ENCODE data around the gene AFF4. TPM values are rescaled to one million over a fixed set of nuclear protein-coding genes. Genes with fewer than 3 reads are reported as not detected.
"Not testable (repeated sequence)": the region's sequence is repeated elsewhere in the genome, so short reads cannot be mapped to it uniquely, and the experiment has no call there.

AFF4 gene
- total RNA-seq, 1 donor from 2014 or later, result 128 TPM

DNA sequence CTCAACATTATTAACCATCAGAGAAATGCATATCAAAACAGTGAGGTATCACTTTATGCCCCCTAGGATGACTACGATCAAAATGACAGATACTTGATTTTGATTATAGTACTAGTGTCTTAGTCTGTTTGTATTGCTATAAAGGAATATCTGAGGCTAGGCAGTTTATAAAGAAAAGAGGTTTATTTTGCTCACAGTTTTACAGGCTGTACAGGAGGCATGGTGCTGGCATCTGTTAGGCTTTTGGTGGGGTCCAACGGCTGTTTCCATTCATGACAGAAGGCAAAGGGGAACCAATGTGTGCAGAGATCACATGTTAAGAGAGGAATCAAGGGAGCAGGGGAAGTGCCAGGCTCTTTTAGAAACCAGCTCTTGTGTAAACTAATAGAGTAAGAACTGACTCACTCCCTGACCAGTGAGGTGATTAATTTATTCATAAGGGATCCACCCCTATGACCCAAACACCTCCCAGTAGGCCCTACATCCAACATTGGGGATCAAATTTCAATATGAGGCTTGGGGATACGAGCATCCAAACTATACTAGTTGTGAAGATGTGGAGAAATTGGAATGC, 16.0 kb upstream of the AFF4 start:
- Mint-ChIP-seq H3K9me3 (ENCODE audit: low read depth) (peaks cover 12% of the 10 kb centered on the region), H3K36me3 (ENCODE audit: low read depth) (peaks cover 4% of the 10 kb centered on the region), H3K4me3 (ENCODE audit: unreplicated experiment) (no peak overlapping the region), H3K4me1 (ENCODE audit: low read depth) (no peaks in the 10 kb centered on the region), H3K27me3 (ENCODE audit: low read depth) (no peaks in the 10 kb centered on the region), H3K27ac (ENCODE audit: unreplicated experiment) (no peak overlapping the region)
- no peak for DNase-seq (ENCODE audit: low spot score)
- TF ChIP-seq, protein P1, sequence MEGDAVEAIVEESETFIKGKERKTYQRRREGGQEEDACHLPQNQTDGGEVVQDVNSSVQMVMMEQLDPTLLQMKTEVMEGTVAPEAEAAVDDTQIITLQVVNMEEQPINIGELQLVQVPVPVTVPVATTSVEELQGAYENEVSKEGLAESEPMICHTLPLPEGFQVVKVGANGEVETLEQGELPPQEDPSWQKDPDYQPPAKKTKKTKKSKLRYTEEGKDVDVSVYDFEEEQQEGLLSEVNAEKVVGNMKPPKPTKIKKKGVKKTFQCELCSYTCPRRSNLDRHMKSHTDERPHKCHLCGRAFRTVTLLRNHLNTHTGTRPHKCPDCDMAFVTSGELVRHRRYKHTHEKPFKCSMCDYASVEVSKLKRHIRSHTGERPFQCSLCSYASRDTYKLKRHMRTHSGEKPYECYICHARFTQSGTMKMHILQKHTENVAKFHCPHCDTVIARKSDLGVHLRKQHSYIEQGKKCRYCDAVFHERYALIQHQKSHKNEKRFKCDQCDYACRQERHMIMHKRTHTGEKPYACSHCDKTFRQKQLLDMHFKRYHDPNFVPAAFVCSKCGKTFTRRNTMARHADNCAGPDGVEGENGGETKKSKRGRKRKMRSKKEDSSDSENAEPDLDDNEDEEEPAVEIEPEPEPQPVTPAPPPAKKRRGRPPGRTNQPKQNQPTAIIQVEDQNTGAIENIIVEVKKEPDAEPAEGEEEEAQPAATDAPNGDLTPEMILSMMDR (IDR thresholded peaks at IDR 0.05), result no peak

DNA sequence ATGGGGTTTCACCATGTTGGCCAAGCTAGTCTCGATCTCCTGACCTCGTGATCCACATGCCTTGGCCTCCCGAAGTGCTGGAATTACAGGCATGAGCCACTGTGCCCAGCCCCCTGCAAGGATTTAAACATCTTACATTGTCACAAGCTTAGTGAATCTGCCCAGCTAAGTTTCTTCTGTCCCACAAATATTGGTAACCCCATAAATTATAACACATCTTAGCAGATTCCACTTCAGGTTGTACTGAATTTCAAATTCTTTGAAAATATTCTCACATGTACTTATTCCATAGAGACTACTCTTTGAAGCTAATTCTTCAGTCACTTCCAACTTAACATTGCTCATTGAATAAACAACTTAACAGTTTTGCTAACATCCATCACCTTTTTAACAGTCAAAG, 13.4 kb upstream of the AFF4 start:
- no peak overlapping the region for H3K4me3 Mint-ChIP-seq (ENCODE audit: unreplicated experiment)
- peaks cover 4% of the 10 kb centered on the region for H3K36me3 Mint-ChIP-seq (ENCODE audit: low read depth)
- TF ChIP-seq, protein P1 (IDR thresholded peaks at IDR 0.05), result no peak
- no peak overlapping the region for H3K27ac Mint-ChIP-seq (ENCODE audit: unreplicated experiment)
- H3K4me1 Mint-ChIP-seq (ENCODE audit: low read depth), result no peaks in the 10 kb centered on the region
- DNase-seq (ENCODE audit: low spot score), result no peak
- peaks cover 12% of the 10 kb centered on the region for H3K9me3 Mint-ChIP-seq (ENCODE audit: low read depth)
- H3K27me3 Mint-ChIP-seq (ENCODE audit: low read depth), result no peaks in the 10 kb centered on the region

DNA sequence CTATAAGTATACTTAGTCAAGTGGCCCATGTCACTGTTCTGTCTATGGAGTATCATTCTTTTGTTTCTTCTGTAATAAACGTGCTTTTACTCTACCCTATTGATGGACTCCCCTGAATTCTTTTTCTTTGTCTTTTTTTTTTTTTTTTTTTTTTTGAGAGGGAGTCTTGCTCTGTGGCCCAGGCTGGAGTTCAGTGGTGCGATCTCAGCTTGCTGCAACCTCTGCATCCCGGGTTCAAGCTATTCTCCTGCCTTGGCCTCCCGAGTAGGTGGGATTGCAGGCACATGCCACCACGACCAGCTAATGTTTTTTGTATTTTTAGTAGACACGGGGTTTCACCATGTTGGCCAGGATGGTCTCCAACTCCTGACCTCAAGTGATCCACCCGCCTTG, 9.0 kb upstream of the AFF4 start:
- DNase-seq (ENCODE audit: low spot score); H3K27ac Mint-ChIP-seq (ENCODE audit: unreplicated experiment): not testable (repeated sequence)

DNA sequence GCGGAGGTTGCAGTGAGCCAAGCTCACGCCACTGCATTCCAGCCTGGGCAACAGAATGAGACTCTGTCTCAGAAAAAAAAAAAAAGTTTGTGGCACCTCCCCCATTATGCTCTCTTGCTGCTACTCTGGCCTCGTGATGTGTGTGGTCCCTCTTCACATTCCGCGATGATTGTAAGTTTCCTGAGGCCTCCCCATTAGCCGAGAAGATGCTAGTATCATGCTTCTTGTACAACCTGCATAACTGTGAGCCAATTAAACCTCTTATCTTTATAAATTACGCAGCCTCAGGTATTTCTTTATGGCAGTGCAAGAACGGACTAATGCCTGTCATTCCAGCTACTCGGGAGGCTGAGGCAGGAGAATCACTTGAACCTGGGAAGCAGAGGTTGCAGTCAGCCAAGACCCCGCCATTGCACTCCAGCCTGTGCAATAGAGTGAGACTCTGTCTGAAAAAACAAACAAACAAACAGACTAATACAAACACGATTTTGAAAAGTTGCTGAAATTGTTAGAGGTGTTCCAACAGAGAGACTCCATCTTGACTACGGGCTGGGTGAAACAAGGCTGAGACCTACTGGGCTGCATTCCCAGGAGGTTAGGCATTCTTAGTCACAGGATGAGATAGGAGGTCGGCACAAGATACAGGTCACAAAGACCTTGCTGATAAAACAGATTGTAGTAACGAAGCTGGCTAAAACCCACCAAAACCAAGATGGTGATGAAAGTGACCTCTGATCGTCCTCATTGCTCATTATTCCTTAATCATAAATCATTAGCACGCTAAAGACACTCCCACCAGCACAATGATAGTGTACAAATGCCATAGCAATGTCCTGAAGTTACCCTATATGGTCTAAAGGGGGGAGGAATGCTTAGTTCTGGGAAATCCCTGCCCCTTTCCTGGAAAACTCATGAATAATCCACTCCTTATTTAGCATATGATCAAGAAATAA, 8.3 kb upstream of the AFF4 start:
- H3K9me3 Mint-ChIP-seq (ENCODE audit: low read depth), result peaks cover 2% of the 10 kb centered on the region
- H3K27me3 Mint-ChIP-seq (ENCODE audit: low read depth), result no peaks in the 10 kb centered on the region
- DNase-seq (ENCODE audit: low spot score), result no peak
- H3K4me3 Mint-ChIP-seq (ENCODE audit: unreplicated experiment), result no peak overlapping the region
- H3K36me3 Mint-ChIP-seq (ENCODE audit: low read depth), result peaks cover under 1% of the 10 kb centered on the region
- TF ChIP-seq, protein P1 (IDR thresholded peaks at IDR 0.05), result no peak
- H3K27ac Mint-ChIP-seq (ENCODE audit: unreplicated experiment), result no peak overlapping the region
- no peaks in the 10 kb centered on the region for H3K4me1 Mint-ChIP-seq (ENCODE audit: low read depth)

More for the DNA sequence above, 9.0 kb upstream of the AFF4 start:
- H3K9me3 Mint-ChIP-seq (ENCODE audit: low read depth); H3K27me3 Mint-ChIP-seq (ENCODE audit: low read depth); H3K36me3 Mint-ChIP-seq (ENCODE audit: low read depth); H3K4me3 Mint-ChIP-seq (ENCODE audit: unreplicated experiment); H3K4me1 Mint-ChIP-seq (ENCODE audit: low read depth): not testable (repeated sequence)

DNA sequence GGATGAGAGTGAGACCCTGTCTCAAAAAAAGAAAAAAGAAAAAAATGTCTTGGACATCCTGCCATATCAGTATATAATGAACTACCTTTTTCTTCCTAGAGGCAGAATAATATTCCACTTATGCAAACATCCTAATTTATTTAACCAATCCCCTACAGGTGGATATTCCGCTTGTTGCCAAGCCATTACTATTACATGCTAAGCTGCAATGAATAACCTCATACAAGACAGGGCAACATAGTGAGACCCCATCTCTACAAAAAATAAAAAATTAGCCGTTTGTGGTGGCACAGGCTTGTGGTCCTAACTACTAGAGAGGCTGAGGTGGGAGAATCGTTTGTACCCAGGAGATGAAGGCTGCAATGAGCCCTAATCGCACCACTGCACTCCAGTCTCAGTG, 1.7 kb upstream of the AFF4 start:
- H3K4me3 Mint-ChIP-seq (ENCODE audit: unreplicated experiment), result no peak overlapping the region
- peaks cover 2% of the 10 kb centered on the region for H3K36me3 Mint-ChIP-seq (ENCODE audit: low read depth)
- H3K9me3 Mint-ChIP-seq (ENCODE audit: low read depth), result no peaks in the 10 kb centered on the region
- TF ChIP-seq, protein P1 (IDR thresholded peaks at IDR 0.05), result no peak
- H3K27ac Mint-ChIP-seq (ENCODE audit: unreplicated experiment), result no peak overlapping the region
- H3K4me1 Mint-ChIP-seq (ENCODE audit: low read depth), result peaks cover 23% of the 10 kb centered on the region
- DNase-seq (ENCODE audit: low spot score), result no peak
- no peaks in the 10 kb centered on the region for H3K27me3 Mint-ChIP-seq (ENCODE audit: low read depth)
